Mesangial cell (primary cell): Measurements from ENCODE around the gene GCC2. TPM values are rescaled to one million over a fixed set of nuclear protein-coding genes. Genes with fewer than 3 reads are reported as not detected.

Experiments used
- total RNA-seq: library from RNA; depleted of rRNA; stranded (reverse); fragments of >200 nt; gene quantifications from 2 replicates; pipeline ENCODE4 v1.2.3, GENCODE V29; 2015

Gene GCC2
- 4.2 and 6.5 TPM in 2 replicates for total RNA-seq

DNA sequence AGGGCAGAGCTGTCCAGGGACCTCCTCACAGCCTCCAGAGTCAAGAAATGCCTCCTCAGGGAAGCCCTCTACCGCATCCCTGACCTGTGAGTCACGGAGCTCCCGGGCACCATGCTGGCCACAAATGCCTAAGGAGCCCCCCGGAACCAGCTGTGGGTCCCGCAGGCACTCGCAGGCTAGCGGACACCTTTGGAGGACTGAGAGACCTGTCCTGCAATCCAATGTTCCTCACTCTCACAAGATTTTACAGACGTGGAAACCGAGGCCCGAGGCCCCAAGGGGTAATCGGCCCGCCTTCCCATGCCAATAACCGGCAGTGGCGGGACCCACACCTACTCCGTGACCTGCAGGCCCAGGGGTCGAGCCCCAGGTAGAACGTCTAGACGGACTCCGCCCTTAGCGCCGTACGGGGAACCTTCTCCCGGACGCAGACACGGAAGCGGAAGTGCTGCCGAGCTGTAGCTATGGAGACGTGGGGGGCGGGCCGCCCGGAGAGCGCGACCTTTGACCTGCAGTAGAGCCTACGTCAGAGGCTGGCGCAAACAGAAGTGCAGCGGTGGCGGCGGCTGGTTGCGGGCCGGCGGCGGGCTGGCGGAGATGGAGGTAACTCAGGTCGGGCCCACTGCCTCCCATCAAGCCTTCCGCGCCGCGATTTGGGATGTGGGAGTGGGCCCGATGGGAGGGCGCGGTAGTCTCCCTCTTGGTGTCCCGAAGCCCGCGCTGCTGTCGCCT lies at the start of gene GCC2:
Gene GCC2 (plus strand): TSS at position 529 of the 732 bp plus-strand sequence. CDS start 69 bp downstream, at position 598.

GRCh38 chr2:108533832-108534583 lies 85.0 kb downstream of the GCC2 start, which contains the start of gene LIMS1:
TSS of gene LIMS1 (plus strand) at chr2:108534470. CDS start at chr2:108534563, 93 bp downstream.

Other genes starting within 250 kb of the GCC2 start
- gene SULT1C3, start 209.2 kb upstream of the GCC2 start, total RNA-seq, result not detected in 2 replicates
- gene SULT1C2, start 160.3 kb upstream of the GCC2 start, total RNA-seq, result 1.5 and 7.7 TPM in 2 replicates
- gene SULT1C4, start 71.3 kb upstream of the GCC2 start, total RNA-seq, result 24.3 and 90.4 TPM in 2 replicates
- 143 and 184 TPM in 2 replicates for gene LIMS1, start 85.3 kb downstream of the GCC2 start, total RNA-seq